BJ (cell line): ENCODE measurements around the gene LHFPL2. TPM values are rescaled to one million over a fixed set of nuclear protein-coding genes. Genes with fewer than 3 reads are reported as not detected.
A peak's percentile ranks its signal among the peaks of the same experiment; 100 is the strongest.

Experiments
- CTCF ChIA-PET: fragments of 350-600 bp; formaldehyde crosslinking; extraction: SDS; loops from one replicate; lab custom pipeline; 2021; ENCODE audit warnings: antibody characterized with exemption, inconsistent platforms; lab: Yijun Ruan, JAX
- POLR2A ChIA-PET: fragments of 300-600 bp; sonication (Branson Sonifier 250); formaldehyde crosslinking; extraction: SDS; loops from one replicate; lab custom pipeline; 2021; ENCODE audit warnings: antibody characterized with exemption; lab: Charles Lee
- DNase-seq: peaks from one replicate; pipeline ENCODE4 v3.0.0-alpha.2; 2011; ENCODE audit warnings: low read depth
- H3K27me3 ChIP-seq: 2 replicates; pipeline ENCODE4 v1.6.0; 2011; ENCODE audit warnings: low read length; ENCODE audit not compliant: control insufficient read depth, insufficient read depth
- H3K36me3 ChIP-seq: 2 replicates; pipeline ENCODE4 v1.5.1; 2011; ENCODE audit warnings: low read length; ENCODE audit not compliant: control insufficient read depth, insufficient read depth
- H3K4me3 ChIP-seq: 2 replicates; pipeline ENCODE4 v1.5.1; 2011; ENCODE audit warnings: low read depth, mild to moderate bottlenecking, control low read depth, low read length
- polyA plus RNA-seq: library from polyadenylated mRNA; depleted of rRNA; stranded (reverse); fragments of >200 nt; gene quantifications from 2 replicates; pipeline ENCODE4 v1.2.3, GENCODE V29; 2011
- TF ChIP-seq, protein P1 (sequence below): IDR thresholded peaks from 2 replicates; pipeline ENCODE4 v1.5.1; 2011; ENCODE audit warnings: low read depth, mild to moderate bottlenecking, control low read depth, inconsistent platforms, low read length, moderate library complexity; ENCODE audit not compliant: insufficient read depth

Gene LHFPL2
- polyA plus RNA-seq, 1 experiment = 4.4 TPM

DNA sequence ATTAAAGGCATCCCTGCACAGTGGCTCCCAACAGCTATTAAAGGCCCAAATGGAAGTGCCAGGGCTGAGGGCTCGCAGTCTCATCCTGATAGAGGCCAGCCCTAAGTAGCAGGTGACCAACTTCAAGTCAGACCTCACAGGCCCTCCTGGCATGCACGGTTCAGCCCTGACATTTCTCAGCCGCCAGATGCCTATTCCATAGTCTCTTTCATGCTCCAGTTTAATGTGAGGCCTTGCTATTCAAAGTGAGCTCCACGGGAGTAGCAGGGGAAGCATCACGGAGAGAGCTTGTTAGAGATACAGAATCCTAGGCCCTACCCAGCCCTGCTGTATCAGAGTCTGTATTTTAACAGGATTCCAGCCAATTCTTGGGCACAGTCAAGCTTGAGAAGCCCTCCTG is 11.1 kb downstream of the LHFPL2 start:
- POLR2A ChIA-PET = no interaction called here
- CTCF ChIA-PET = interaction anchor here (1.7 kb wide), 1 partner anchor 44 kb away, joined by 4 read pairs; no protein-coding TSS in a partner anchor
- Histone ChIP-seq H3K4me3 (no peak overlapping the region), H3K27me3 (no peaks in the 10 kb centered on the region), H3K36me3 (peaks cover 2% of the 10 kb centered on the region; the same call in 1 of the 2 replicates)
- TF ChIP-seq, protein P1, sequence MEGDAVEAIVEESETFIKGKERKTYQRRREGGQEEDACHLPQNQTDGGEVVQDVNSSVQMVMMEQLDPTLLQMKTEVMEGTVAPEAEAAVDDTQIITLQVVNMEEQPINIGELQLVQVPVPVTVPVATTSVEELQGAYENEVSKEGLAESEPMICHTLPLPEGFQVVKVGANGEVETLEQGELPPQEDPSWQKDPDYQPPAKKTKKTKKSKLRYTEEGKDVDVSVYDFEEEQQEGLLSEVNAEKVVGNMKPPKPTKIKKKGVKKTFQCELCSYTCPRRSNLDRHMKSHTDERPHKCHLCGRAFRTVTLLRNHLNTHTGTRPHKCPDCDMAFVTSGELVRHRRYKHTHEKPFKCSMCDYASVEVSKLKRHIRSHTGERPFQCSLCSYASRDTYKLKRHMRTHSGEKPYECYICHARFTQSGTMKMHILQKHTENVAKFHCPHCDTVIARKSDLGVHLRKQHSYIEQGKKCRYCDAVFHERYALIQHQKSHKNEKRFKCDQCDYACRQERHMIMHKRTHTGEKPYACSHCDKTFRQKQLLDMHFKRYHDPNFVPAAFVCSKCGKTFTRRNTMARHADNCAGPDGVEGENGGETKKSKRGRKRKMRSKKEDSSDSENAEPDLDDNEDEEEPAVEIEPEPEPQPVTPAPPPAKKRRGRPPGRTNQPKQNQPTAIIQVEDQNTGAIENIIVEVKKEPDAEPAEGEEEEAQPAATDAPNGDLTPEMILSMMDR = no peak
- DNase-seq = no peak

DNA sequence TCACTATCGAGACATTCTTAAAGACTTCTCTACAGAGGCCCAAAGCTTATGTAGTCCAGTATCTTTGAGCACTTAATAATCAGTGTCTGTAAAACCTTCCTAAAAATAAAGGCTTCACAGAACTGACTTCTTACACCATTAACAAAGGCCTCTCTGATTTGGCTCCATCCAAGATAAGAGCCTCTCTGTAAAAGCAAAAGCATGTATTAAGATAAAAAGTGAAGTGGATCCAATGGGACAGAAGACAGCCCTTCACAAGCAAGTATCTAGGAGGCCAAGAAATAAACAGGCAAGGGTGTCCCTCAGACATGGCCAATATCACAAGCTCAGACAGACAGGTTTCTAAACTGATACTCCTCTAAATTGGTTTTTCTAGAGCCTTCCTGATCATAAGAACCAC is 11.9 kb downstream of the LHFPL2 start:
- CTCF ChIA-PET = interaction anchor here (0.9 to 1.7 kb wide), 4 partner anchors 11 to 169 kb away, joined by 3 to 4 read pairs (median 3); no protein-coding TSS in a partner anchor
- Histone ChIP-seq H3K27me3 (no peaks in the 10 kb centered on the region), H3K4me3 (no peak overlapping the region), H3K36me3 (peaks cover 2% of the 10 kb centered on the region; the same call in 1 of the 2 replicates)
- POLR2A ChIA-PET = no interaction called here
- no peak for DNase-seq
- TF ChIP-seq, protein P1 = no peak

DNA sequence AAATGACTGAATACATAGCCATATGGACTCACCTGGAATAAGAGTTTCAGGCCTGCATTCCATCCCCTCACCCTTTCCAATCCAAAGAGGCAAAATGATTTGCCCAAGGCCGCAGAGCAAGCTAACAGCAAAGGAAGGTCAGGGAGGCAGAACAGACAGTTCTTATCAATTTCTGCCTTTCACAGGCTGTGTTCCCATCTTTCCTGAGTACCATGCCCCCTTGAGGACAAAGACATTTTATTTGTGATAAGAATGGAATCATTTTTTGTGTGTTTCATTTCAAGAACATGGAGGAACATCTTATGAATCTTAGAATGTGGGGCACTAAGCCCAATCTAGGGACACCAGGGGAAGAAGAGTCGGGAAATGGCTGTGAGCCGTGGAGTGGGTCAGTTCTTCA is 13.9 kb downstream of the LHFPL2 start:
- no peak for DNase-seq
- H3K36me3 ChIP-seq = peaks cover 4% of the 10 kb centered on the region; the same call in 1 of the 2 replicates

DNA sequence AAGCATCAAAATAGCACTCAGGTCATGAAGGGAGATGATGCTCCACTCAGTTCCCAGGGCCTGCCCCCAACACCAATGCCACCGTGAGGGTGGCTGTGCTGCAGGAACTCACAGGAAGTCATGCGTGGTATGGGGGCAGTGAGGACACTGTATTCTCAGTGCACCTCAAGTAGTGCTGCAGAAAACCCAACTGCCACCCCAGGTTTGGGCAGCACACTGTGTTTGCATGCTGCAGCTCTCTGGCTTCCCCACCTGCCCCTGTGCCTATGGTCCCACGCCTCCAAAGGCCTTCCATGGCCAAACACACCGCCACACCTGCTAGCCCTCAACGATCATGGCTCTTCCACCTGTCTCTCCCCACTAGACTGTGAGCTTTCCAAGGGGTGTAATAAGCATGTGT is 14.3 kb downstream of the LHFPL2 start:
- Histone ChIP-seq H3K36me3 (peaks cover 4% of the 10 kb centered on the region; the same call in 1 of the 2 replicates), H3K4me3 (no peak overlapping the region), H3K27me3 (no peaks in the 10 kb centered on the region)
- ChIA-PET POLR2A (no interaction called here), CTCF (interaction anchor here (1.8 to 2.2 kb wide), 2 partner anchors 10 to 96 kb away, joined by 5 to 9 read pairs; no protein-coding TSS in a partner anchor)
- DNase-seq = no peak
- TF ChIP-seq, protein P1 = no peak

More for the DNA sequence above, 13.9 kb downstream of the LHFPL2 start:
- Histone ChIP-seq H3K27me3 (no peaks in the 10 kb centered on the region), H3K4me3 (no peak overlapping the region)
- POLR2A ChIA-PET = no interaction called here
- TF ChIP-seq, protein P1 = no peak
- CTCF ChIA-PET = interaction anchor here (1.8 to 2.2 kb wide), 2 partner anchors 10 to 97 kb away, joined by 5 to 9 read pairs; no protein-coding TSS in a partner anchor

DNA sequence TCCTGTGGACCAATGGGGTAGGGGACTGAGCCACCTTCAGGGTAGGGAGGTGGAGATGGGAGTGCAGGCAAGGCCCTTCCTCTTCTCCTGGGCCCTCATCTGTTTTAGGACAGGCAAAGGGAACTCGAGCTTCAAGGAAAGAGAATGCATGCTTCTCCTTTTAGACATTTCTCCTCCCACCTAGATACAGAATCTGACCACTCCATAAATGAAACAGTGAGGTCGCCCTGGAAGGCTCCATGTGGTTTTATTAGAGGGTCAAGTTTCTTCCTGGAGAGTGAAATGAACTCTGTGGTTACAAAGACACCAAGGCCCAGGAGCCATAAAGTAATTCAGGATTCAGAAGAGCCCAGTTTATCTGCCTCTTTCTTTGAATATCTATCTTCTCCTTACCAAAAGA is 14.9 kb downstream of the LHFPL2 start:
- ChIA-PET POLR2A (no interaction called here), CTCF (interaction anchor here (1.4 to 2.2 kb wide), 3 partner anchors 11 to 251 kb away, joined by 3 to 9 read pairs (median 5); no protein-coding TSS in a partner anchor)
- TF ChIP-seq, protein P1 = no peak
- peak; percentile 58 for DNase-seq
- H3K27me3 ChIP-seq = no peaks in the 10 kb centered on the region
- H3K4me3 ChIP-seq = no peak overlapping the region
- H3K36me3 ChIP-seq = peaks cover 4% of the 10 kb centered on the region; the same call in 1 of the 2 replicates
